ENCODE data around the gene SAMD4A.

Gene SAMD4A

GRCh38 chr14:54584097-54584496, 17.2 kb downstream of the SAMD4A start:
- no peak for DNase-seq (ENCODE audit: low read depth, low spot score)
- Histone ChIP-seq H3K4me3 (ENCODE audit: insufficient read length, low read depth) (no peak overlapping the region), H3K9ac (ENCODE audit: insufficient read length, low read depth) (no peak overlapping the region), H3K4me1 (ENCODE audit: insufficient read depth, insufficient read length) (no peaks in the 10 kb centered on the region), H3K27me3 (ENCODE audit: insufficient read depth, insufficient read length) (no peaks in the 10 kb centered on the region), H3K36me3 (ENCODE audit: insufficient read depth, insufficient read length, low read length) (peaks cover 28% of the 10 kb centered on the region), H3K9me3 (ENCODE audit: insufficient read depth, low read length) (no peaks in the 10 kb centered on the region)
- no peak for TF ChIP-seq SUZ12 (IDR thresholded peaks at IDR 0.05; ENCODE audit: extremely low read depth, insufficient read depth, insufficient read length)
- TF ChIP-seq ZNF274 (IDR thresholded peaks at IDR 0.05; ENCODE audit: low read depth, low read length): no peak
- TF ChIP-seq YY1 (IDR thresholded peaks at IDR 0.05; ENCODE audit: insufficient read depth, insufficient read length): no peak

- Histone ChIP-seq H3K4me1 (ENCODE audit: insufficient read depth, insufficient read length) (no peaks in the 10 kb centered on the region), H3K4me3 (ENCODE audit: insufficient read length, low read depth) (no peak overlapping the region), H3K9me3 (ENCODE audit: insufficient read depth, low read length) (no peaks in the 10 kb centered on the region), H3K9ac (ENCODE audit: insufficient read length, low read depth) (no peak overlapping the region), H3K27me3 (ENCODE audit: insufficient read depth, insufficient read length) (no peaks in the 10 kb centered on the region), H3K36me3 (ENCODE audit: insufficient read depth, insufficient read length, low read length) (peaks cover 21% of the 10 kb centered on the region)
- no peak for DNase-seq (ENCODE audit: low read depth, low spot score)
- no peak for TF ChIP-seq ZNF274 (IDR thresholded peaks at IDR 0.05; ENCODE audit: low read depth, low read length)
- TF ChIP-seq SUZ12 (IDR thresholded peaks at IDR 0.05; ENCODE audit: extremely low read depth, insufficient read depth, insufficient read length): no peak
- TF ChIP-seq YY1 (IDR thresholded peaks at IDR 0.05; ENCODE audit: insufficient read depth, insufficient read length): no peak
Measured at GRCh38 chr14:54585214-54585613, 18.3 kb downstream of the SAMD4A start.

GRCh38 chr14:54589076-54589475, 22.1 kb downstream of the SAMD4A start:
- TF ChIP-seq YY1 (IDR thresholded peaks at IDR 0.05; ENCODE audit: insufficient read depth, insufficient read length) (no peak), SUZ12 (IDR thresholded peaks at IDR 0.05; ENCODE audit: extremely low read depth, insufficient read depth, insufficient read length) (no peak), ZNF274 (IDR thresholded peaks at IDR 0.05; ENCODE audit: low read depth, low read length) (no peak)
- DNase-seq (ENCODE audit: low read depth, low spot score): no peak
- Histone ChIP-seq H3K9ac (ENCODE audit: insufficient read length, low read depth) (no peak overlapping the region), H3K27me3 (ENCODE audit: insufficient read depth, insufficient read length) (no peaks in the 10 kb centered on the region), H3K9me3 (ENCODE audit: insufficient read depth, low read length) (no peaks in the 10 kb centered on the region), H3K36me3 (ENCODE audit: insufficient read depth, insufficient read length, low read length) (peaks cover 8% of the 10 kb centered on the region), H3K4me1 (ENCODE audit: insufficient read depth, insufficient read length) (peaks cover 5% of the 10 kb centered on the region), H3K4me3 (ENCODE audit: insufficient read length, low read depth) (no peak overlapping the region)

DNA sequence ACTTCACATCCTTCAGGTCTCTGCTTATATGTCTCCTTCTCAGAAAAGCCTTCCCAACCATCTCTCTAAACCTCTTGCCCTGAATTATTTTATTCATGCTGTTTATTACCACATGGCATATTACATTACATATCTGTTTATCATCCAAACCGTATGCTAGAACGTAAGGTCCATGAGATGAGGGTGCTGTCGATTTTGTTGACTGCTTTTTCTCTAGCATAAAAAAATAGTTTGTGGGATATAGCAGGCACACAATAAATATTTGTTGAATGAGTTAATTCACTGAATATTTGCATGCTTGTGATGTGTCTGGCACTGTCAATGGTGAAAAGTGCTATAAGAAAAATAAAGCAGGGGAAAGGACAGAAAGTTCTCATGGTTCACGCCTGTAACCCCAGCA, 22.9 kb downstream of the SAMD4A start:
- Histone ChIP-seq H3K9ac (ENCODE audit: insufficient read length, low read depth) (no peak overlapping the region), H3K4me1 (ENCODE audit: insufficient read depth, insufficient read length) (peaks cover 5% of the 10 kb centered on the region), H3K27me3 (ENCODE audit: insufficient read depth, insufficient read length) (no peaks in the 10 kb centered on the region), H3K36me3 (ENCODE audit: insufficient read depth, insufficient read length, low read length) (peaks cover 5% of the 10 kb centered on the region), H3K4me3 (ENCODE audit: insufficient read length, low read depth) (no peak overlapping the region), H3K9me3 (ENCODE audit: insufficient read depth, low read length) (no peaks in the 10 kb centered on the region)
- TF ChIP-seq YY1 (IDR thresholded peaks at IDR 0.05; ENCODE audit: insufficient read depth, insufficient read length): no peak
- TF ChIP-seq SUZ12 (IDR thresholded peaks at IDR 0.05; ENCODE audit: extremely low read depth, insufficient read depth, insufficient read length): no peak
- TF ChIP-seq ZNF274 (IDR thresholded peaks at IDR 0.05; ENCODE audit: low read depth, low read length): no peak
- DNase-seq (ENCODE audit: low read depth, low spot score): no peak

- no peak overlapping the region for H3K4me3 ChIP-seq (ENCODE audit: insufficient read length, low read depth)
- peaks cover 5% of the 10 kb centered on the region for H3K4me1 ChIP-seq (ENCODE audit: insufficient read depth, insufficient read length)
- no peak overlapping the region for H3K9ac ChIP-seq (ENCODE audit: insufficient read length, low read depth)
- TF ChIP-seq ZNF274 (IDR thresholded peaks at IDR 0.05; ENCODE audit: low read depth, low read length) (no peak), SUZ12 (IDR thresholded peaks at IDR 0.05; ENCODE audit: extremely low read depth, insufficient read depth, insufficient read length) (no peak), YY1 (IDR thresholded peaks at IDR 0.05; ENCODE audit: insufficient read depth, insufficient read length) (no peak)
- no peak for DNase-seq (ENCODE audit: low read depth, low spot score)
- peaks cover 3% of the 10 kb centered on the region for H3K36me3 ChIP-seq (ENCODE audit: insufficient read depth, insufficient read length, low read length)
- H3K9me3 ChIP-seq (ENCODE audit: insufficient read depth, low read length): no peaks in the 10 kb centered on the region
- no peaks in the 10 kb centered on the region for H3K27me3 ChIP-seq (ENCODE audit: insufficient read depth, insufficient read length)
Measured at GRCh38 chr14:54590481-54590880, 23.6 kb downstream of the SAMD4A start.

GRCh38 chr14:54591461-54591860, 24.5 kb downstream of the SAMD4A start:
- peaks cover 5% of the 10 kb centered on the region for H3K4me1 ChIP-seq (ENCODE audit: insufficient read depth, insufficient read length)
- H3K27me3 ChIP-seq (ENCODE audit: insufficient read depth, insufficient read length): no peaks in the 10 kb centered on the region
- DNase-seq (ENCODE audit: low read depth, low spot score): no peak
- peaks cover 3% of the 10 kb centered on the region for H3K36me3 ChIP-seq (ENCODE audit: insufficient read depth, insufficient read length, low read length)
- no peak overlapping the region for H3K9ac ChIP-seq (ENCODE audit: insufficient read length, low read depth)
- no peaks in the 10 kb centered on the region; the same call in 1 of the 2 replicates for H3K9me3 ChIP-seq (ENCODE audit: insufficient read depth, low read length)
- H3K4me3 ChIP-seq (ENCODE audit: insufficient read length, low read depth): no peak overlapping the region
- TF ChIP-seq ZNF274 (IDR thresholded peaks at IDR 0.05; ENCODE audit: low read depth, low read length) (no peak), YY1 (IDR thresholded peaks at IDR 0.05; ENCODE audit: insufficient read depth, insufficient read length) (no peak), SUZ12 (IDR thresholded peaks at IDR 0.05; ENCODE audit: extremely low read depth, insufficient read depth, insufficient read length) (no peak)

GRCh38 chr14:54591866-54592265, 24.9 kb downstream of the SAMD4A start:
- no peak overlapping the region for H3K4me3 ChIP-seq (ENCODE audit: insufficient read length, low read depth)
- H3K4me1 ChIP-seq (ENCODE audit: insufficient read depth, insufficient read length): peaks cover 5% of the 10 kb centered on the region
- TF ChIP-seq ZNF274 (IDR thresholded peaks at IDR 0.05; ENCODE audit: low read depth, low read length) (no peak), SUZ12 (IDR thresholded peaks at IDR 0.05; ENCODE audit: extremely low read depth, insufficient read depth, insufficient read length) (no peak), YY1 (IDR thresholded peaks at IDR 0.05; ENCODE audit: insufficient read depth, insufficient read length) (no peak)
- H3K36me3 ChIP-seq (ENCODE audit: insufficient read depth, insufficient read length, low read length): peaks cover 3% of the 10 kb centered on the region
- no peak for DNase-seq (ENCODE audit: low read depth, low spot score)
- H3K9me3 ChIP-seq (ENCODE audit: insufficient read depth, low read length): no peaks in the 10 kb centered on the region; the same call in 1 of the 2 replicates
- H3K27me3 ChIP-seq (ENCODE audit: insufficient read depth, insufficient read length): no peaks in the 10 kb centered on the region
- no peak overlapping the region for H3K9ac ChIP-seq (ENCODE audit: insufficient read length, low read depth)
